Cerebellar cortex (tissue), 1 donor: ENCODE results near the gene PRKCA.
"Not testable (repeated sequence)": the region's sequence is repeated elsewhere in the genome, so short reads cannot be mapped to it uniquely, and the experiment has no call there.

Source experiments
- DNase-seq: peaks from one replicate; pipeline ENCODE4 v3.0.0-alpha.2; 2015; ENCODE audit warnings: low spot score

Gene PRKCA

GRCh38 chr17:66301864-66302741 is at the start of gene PRKCA:
Gene PRKCA, plus strand, starts transcription at chr17:66302613.
- peak; percentile 50 for DNase-seq

GRCh38 chr17:66253458-66253857 is 49.0 kb upstream of the PRKCA start:
- not testable (repeated sequence) for DNase-seq

DNA sequence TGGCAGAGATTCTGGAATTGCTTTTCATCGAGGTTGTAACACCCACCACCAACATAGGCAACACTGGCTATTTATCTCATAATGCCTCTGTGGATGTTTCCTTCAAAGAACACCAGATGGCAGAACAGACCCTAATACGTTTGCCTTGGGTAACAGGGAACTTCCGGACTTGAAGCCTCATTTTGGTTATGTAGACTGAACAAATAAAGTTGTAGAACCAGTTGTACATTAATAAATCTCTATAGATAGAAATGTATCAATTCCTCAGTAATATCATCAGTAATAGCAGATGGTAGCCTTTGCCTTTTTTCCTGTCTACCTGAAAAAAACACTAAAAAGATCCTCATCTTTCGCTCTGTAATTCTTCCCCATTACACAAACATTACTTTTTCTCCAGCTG is 47.3 kb upstream of the PRKCA start:
- DNase-seq: peak; percentile 73

DNA sequence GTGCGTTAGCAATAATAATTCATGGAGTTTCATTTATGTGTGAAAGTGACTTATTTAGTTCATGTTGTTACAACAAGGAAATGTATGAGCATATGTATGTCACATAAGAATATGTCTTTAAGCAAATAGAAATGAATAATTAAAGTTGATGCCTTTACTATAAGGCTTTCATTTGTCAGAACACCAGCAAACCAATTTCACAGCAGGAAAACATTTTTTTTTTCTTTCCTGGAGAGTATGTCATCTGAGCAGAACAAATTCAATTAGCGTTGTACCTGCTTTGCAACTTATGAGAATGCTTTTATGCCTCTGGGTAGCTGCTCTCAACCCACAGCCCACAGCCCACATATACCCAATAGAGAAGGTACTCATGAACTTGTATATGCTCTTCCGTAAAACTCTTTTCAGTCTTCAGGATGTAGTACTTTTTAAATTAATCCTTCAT is 46.9 kb upstream of the PRKCA start:
- no peak for DNase-seq

- no peak for DNase-seq
These were observed 42.1 kb upstream of the PRKCA start for GRCh38 chr17:66260275-66260674.

DNA sequence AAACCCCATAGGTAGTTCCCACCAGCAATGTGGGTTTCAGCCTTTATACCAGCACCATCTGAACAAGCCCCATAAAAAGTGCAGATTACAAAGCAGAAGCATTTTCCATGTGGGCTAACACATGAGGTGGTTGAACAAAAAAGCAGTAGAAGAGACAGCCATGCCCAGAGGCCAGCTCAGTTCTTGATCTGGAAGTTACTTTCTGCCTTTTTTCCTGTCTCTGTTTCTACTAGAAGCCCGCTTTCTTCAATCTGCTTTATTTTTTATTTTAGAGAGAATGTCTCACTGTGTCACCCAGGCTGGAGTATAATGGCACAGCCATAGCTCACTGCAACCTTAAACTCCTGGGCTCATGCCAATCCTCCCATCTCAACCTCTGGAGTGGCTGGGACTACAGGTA is 41.7 kb upstream of the PRKCA start:
- DNase-seq: no peak

GRCh38 chr17:66262767-66263166 is 39.6 kb upstream of the PRKCA start:
- DNase-seq: no peak

DNA sequence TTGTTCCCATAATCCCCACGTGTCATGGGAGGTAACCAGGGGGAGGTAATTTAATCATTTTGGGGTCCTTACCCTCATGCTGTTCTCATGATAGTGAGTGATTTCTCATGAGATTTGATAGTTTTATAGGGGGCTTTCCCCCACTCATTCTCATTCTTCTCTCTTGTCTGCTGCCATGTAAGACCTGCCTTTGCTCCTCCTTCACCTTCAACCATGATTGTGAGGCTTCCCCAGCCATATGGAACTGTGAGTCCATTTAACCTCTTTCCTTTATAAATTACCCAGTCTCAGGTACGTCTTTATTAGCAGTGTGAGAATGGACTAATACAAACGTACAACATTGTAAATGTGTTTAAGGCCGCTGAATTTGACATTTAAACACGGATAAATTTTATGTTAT is 37.7 kb upstream of the PRKCA start:
- no peak for DNase-seq

GRCh38 chr17:66268247-66268927 is 34.0 kb upstream of the PRKCA start:
- no peak for DNase-seq

DNA sequence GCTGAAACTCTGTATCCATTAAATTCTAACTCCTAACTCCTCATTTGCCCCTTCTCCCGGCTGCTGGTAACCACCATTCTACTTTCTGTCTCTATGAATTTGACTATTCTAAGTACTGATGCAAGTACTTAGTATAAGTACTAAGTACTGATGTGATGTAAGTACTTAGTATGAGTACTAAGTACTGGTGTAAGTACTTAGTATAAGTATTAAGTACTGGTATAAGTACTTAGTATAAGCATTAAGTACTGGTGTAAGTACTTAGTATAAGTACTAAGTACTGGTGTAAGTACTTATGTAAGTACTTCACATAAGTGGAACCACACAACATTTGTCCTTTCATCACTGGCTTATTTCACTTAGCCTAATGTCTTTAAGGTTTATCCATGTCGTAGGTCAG is 32.3 kb upstream of the PRKCA start:
- DNase-seq: no peak

DNA sequence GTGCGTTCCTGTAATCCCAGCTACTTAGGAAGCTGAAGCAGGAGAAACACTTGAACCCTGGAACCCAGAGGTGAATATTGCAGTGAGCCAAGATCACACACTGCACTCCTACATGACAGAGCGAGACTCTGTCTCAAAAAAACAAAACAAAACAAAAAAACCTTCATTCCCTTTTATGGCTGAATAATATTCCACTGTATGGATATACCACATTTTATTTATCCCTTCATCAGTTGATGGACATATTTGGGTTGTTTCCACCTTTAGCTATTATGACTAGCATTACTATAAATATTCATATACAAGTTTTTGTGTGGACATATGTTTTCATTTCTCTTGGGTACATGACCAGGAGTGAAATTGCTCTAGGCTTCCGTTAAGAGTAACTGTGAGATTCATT is 30.9 kb upstream of the PRKCA start:
- no peak for DNase-seq

DNA sequence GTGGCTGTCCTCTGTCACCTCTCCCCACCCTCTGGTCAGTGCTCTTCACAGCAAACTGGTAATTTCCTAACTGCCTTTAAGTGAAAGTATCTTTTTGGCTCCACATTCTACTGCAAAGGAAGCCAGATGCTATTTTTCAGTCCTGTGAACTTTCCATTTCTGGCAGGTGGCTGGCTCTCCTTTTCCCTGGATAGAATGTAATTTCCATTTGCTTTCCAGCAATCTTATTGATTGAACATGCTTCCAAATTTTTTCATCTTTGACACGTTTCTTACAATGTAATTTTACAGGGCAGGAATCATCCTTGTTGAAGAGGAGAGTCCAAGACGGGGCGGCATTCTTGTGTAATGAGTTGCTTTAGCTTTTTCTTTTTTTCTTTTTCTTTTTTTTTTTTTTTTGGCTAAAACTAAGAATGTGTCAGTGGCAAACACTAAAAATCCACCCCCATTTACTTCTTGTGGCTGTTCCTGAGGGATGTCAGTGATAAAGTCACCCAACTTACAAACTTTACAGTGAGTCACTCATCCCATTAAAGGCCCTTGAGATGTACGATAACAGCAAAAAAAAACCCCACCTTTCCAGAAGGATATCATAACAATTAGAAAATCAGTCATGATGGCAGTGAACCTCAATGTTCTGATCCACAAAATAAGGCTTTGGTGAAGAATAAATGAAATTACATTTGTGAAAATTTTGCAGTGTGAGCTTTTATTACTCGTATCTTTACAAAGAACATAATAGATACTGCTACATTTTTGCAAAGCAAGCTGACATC is 29.4 kb upstream of the PRKCA start:
- no peak for DNase-seq

DNA sequence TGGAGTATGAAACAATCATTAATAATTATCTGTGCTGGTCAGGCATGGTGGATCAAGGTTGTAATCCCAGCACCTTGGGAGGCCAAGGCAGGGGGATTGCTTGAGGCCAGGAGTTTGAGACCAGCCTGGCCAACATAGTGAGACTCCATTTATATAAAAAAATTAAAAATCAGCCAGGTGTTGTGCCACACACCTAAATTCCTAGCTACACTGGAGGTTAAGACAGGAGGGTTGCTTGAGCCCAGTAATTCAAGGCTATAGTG is 28.9 kb upstream of the PRKCA start:
- DNase-seq: no peak

- DNase-seq: no peak
These were observed 26.8 kb upstream of the PRKCA start for GRCh38 chr17:66275651-66276050.

GRCh38 chr17:66276328-66276937 is 26.0 kb upstream of the PRKCA start:
- no peak for DNase-seq

DNA sequence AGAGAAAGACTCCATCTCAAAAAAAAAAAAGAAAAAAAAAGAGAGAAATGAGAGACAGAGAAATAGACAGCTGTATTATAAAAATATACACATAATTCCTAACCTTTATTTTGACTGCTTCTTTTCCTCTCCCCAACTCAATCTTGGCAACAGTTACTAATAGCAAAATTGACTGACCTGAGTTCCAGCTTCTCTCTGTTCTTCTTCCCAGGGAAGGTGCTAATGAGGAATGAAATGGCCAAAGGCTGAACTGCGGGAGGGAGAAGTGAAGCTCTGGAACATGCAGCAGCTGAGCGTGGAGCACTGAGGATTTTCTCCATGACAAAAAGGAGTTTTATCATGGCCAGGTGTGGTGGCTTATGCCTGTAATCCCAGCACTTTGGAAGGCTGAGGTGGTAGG is 25.2 kb upstream of the PRKCA start:
- no peak for DNase-seq

DNA sequence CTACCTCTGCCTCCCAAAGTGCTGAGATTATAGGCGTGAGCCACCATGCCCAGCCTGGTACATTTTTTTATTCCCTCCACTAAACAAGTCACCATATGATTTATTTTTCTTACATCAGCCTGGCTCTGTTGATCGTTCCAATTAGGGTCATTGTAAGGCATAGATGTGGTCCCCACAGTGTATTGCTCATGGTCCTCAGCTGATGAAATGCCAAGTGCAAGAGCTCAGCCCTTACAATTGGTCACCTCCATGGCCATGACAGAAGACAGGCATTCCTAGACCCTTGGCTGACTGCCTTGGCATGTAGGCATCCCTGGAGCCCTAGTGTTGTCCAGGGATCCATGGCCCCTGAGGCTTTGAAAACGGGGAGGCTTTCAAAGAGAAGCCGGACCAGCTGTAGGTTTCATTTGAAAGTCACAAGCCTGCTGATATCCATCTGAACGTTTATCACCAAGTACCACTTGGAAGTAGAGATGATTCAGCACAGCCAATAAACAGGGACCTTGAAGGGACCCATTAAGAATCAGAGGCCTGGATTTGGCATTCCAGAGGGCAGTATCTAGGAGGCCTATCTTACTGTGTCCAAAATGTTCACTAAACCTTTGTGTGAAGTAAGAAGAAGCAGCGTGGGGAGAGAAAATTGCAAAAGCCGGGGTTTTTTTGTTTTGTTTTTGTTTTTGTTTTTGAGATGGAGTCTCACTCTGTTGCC is 20.6 kb upstream of the PRKCA start:
- no peak for DNase-seq

GRCh38 chr17:66283296-66283934 is 19.0 kb upstream of the PRKCA start:
- DNase-seq: no peak

GRCh38 chr17:66283971-66284370 is 18.4 kb upstream of the PRKCA start:
- DNase-seq: no peak

DNA sequence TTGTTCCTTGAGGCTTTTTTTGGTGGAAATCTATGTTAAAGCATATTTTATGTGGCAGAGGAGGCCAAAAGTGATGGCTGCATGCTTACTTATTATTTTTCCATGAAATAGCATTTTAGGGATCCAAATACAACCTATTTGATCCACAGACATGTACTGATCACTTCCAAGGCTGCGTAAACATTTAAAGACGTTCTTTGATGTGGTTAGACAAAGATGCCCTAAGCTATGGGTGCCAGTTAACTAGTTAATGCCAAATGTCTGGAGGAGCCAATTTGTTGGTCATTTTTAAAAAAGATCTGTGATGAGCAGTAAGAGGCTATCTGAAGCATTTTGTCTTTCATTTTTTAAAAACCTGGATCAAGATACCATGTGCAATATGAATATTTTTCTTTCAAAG is 17.3 kb upstream of the PRKCA start:
- DNase-seq: no peak

- no peak for DNase-seq
These were observed 14.5 kb upstream of the PRKCA start for GRCh38 chr17:66287911-66288310.
